Measurements from ENCODE around the gene CD44. TPM values are rescaled to one million over a fixed set of nuclear protein-coding genes. Genes with fewer than 3 reads are reported as not detected.

Gene CD44
- polyA plus RNA-seq, 2 of the 4 experiments (the other 2 are of a cell fraction) = 309 to 585 TPM

DNA sequence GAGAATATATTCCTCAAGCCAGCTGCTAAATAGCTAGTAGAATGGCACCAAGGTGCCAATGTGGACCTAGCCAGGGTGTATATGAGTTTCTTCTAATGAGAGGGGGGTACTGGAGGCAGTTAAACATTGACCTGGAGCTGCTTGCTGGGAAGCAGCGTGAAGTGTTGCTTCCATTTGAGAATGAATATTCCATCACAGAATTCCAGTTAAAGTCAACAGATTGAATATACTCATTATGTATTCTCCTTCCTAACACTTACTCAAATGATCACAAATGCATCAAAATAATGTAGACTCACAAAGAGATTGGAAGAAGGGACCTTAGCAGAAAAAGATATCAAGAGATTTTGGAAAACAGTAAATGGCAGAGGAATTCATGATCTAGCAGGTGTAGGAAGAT, 102.1 kb downstream of the CD44 start (continued):
- TF ChIP-seq HOXB13 (CRISPR knock-in tag; IDR thresholded peaks at IDR 0.05; ENCODE audit: low read depth) = no peak
- no peak for TF ChIP-seq EHMT2 (IDR thresholded peaks at IDR 0.05; ENCODE audit: low read depth)
- no peak for TF ChIP-seq PHF8 (IDR thresholded peaks at IDR 0.05; ENCODE audit: borderline replicate concordance, low read depth)
- TF ChIP-seq, protein P1, sequence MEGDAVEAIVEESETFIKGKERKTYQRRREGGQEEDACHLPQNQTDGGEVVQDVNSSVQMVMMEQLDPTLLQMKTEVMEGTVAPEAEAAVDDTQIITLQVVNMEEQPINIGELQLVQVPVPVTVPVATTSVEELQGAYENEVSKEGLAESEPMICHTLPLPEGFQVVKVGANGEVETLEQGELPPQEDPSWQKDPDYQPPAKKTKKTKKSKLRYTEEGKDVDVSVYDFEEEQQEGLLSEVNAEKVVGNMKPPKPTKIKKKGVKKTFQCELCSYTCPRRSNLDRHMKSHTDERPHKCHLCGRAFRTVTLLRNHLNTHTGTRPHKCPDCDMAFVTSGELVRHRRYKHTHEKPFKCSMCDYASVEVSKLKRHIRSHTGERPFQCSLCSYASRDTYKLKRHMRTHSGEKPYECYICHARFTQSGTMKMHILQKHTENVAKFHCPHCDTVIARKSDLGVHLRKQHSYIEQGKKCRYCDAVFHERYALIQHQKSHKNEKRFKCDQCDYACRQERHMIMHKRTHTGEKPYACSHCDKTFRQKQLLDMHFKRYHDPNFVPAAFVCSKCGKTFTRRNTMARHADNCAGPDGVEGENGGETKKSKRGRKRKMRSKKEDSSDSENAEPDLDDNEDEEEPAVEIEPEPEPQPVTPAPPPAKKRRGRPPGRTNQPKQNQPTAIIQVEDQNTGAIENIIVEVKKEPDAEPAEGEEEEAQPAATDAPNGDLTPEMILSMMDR (IDR thresholded peaks at IDR 0.05) = no peak
- no peak for TF ChIP-seq POLR2A (IDR thresholded peaks at IDR 0.05; ENCODE audit: low read length)

DNA sequence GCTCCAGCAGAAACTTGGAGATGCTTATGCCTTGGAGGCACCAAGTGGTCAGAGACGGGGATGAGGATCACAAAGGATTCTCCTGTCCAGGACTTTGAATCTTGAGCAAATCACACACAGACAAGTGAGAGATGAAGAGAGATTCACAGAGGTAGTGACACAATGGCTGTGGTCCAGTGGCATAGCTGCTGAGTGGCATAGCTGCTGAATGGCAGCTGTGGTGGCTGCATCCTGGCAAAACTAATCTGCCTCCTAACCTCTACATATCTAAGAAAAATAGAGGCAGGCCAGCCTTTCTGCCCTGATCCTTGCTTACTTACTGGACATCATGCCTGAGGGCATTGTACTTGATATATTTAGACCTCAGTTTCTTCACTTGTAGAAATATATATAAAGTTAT, 102.6 kb downstream of the CD44 start:
- 55% methylated on average over 1 of the region's 1 CpG for WGBS (ENCODE audit: missing lambda C conversion rate)
- H3K9me3 ChIP-seq = no peaks in the 10 kb centered on the region
- no peaks in the 10 kb centered on the region; the same call in 2 of the 3 replicates for H3K4me1 ChIP-seq
- ChIA-PET CTCF (interaction anchor here (0.6 kb wide), 1 partner anchor 20 kb away, joined by 4 read pairs; no protein-coding TSS in a partner anchor), POLR2A (no interaction called here)
- H3K4me3 ChIP-seq = no peak overlapping the region
- FAIRE-seq (no peak), DNase-seq (ENCODE audit: low read depth in 1 of 2, low spot score in 1 of 2) (no peak), ATAC-seq (no peak)
- no peak overlapping the region; a peak in 1 of 6 replicates for H3K27ac ChIP-seq
- H3K4me2 ChIP-seq = no peak overlapping the region
- TF ChIP-seq SREBF2 (IDR thresholded peaks at IDR 0.05) = no peak
- TF ChIP-seq JUNB (IDR thresholded peaks at IDR 0.05) = no peak
- TF ChIP-seq, protein P2, sequence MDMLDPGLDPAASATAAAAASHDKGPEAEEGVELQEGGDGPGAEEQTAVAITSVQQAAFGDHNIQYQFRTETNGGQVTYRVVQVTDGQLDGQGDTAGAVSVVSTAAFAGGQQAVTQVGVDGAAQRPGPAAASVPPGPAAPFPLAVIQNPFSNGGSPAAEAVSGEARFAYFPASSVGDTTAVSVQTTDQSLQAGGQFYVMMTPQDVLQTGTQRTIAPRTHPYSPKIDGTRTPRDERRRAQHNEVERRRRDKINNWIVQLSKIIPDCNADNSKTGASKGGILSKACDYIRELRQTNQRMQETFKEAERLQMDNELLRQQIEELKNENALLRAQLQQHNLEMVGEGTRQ (IDR thresholded peaks at IDR 0.05) = no peak
- TF ChIP-seq FOSB (CRISPR knock-in tag; IDR thresholded peaks at IDR 0.05) = no peak
- TF ChIP-seq POLR2AphosphoS2 (conservative IDR thresholded peaks at IDR 0.05; ENCODE audit: low read length) = no peak
- no peak for TF ChIP-seq CEBPB (IDR thresholded peaks at IDR 0.05)
- no peak for TF ChIP-seq PHF8 (IDR thresholded peaks at IDR 0.05; ENCODE audit: borderline replicate concordance, low read depth)
- TF ChIP-seq CHD2 (IDR thresholded peaks at IDR 0.05; ENCODE audit: low read length, partially characterized antibody) = no peak
- TF ChIP-seq POLR2A (IDR thresholded peaks at IDR 0.05; ENCODE audit: low read length) = no peak
- TF ChIP-seq JUN (IDR thresholded peaks at IDR 0.05) = no peak
- no peak for TF ChIP-seq EHMT2 (IDR thresholded peaks at IDR 0.05; ENCODE audit: low read depth)
- TF ChIP-seq, protein P3, sequence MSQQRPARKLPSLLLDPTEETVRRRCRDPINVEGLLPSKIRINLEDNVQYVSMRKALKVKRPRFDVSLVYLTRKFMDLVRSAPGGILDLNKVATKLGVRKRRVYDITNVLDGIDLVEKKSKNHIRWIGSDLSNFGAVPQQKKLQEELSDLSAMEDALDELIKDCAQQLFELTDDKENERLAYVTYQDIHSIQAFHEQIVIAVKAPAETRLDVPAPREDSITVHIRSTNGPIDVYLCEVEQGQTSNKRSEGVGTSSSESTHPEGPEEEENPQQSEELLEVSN (IDR thresholded peaks at IDR 0.05; ENCODE audit: borderline replicate concordance, low read depth) = no peak
- no peak for TF ChIP-seq NR3C1 (IDR thresholded peaks at IDR 0.05)
- TF ChIP-seq FOXS1 (CRISPR knock-in tag; IDR thresholded peaks at IDR 0.05) = no peak
- no peak for TF ChIP-seq TFCP2L1 (CRISPR knock-in tag; IDR thresholded peaks at IDR 0.05)
- TF ChIP-seq CBX2 (IDR thresholded peaks at IDR 0.05; ENCODE audit: borderline replicate concordance, low read depth) = no peak

DNA sequence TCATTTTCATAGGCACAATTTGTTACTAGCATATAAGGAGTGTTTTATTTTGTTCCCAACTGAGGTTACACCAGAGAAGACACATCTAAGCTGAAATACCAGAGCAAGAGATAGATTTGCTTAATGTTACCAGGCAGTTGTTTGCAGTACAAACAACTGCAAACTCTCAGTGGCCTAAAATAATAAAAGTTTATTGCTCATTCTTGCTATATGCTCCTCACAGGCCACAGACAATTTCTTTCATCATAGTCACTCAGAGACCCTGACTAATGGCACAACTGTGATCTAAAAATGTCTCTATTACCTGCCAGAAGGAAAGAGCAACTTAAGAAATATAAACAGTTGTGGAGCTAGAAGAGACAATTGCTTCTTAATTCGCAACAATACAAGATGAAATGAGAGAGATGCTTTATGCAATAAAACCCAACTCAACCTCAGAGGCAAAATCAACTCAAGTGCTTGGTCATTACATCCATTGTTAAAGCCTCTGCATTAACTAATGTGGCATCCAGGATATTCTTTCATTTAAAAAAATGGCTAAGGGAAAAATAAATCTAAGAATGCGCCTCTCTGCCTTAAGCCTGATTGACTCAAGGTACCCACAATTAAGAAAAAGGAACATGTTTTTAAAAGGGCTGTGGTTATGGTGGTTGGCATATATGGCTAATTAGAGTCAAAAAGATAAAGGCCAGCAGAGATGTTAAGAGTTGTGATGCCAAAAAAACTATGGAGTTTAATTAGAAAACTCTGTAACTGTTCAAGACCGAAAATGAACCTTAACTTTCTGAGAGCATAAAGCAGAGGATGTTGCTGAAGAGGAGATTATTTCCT, 103.7 kb downstream of the CD44 start:
- no peak for DNase-seq (ENCODE audit: low read depth in 1 of 2, low spot score in 1 of 2)
- Histone ChIP-seq H3K4me1 (no peaks in the 10 kb centered on the region), H3K4me3 (no peak overlapping the region), H3K4me2 (no peak overlapping the region), H3K27ac (no peak overlapping the region), H3K9me3 (no peaks in the 10 kb centered on the region)
- ChIA-PET CTCF (interaction anchor here (0.7 kb wide), 1 partner anchor 62 kb away, joined by 3 read pairs; no protein-coding TSS in a partner anchor), POLR2A (no interaction called here)
- ATAC-seq = no peak
- no peak for FAIRE-seq
- WGBS (ENCODE audit: missing lambda C conversion rate) = 85% methylated on average over 3 of the region's 3 CpGs
- TF ChIP-seq HEYL (CRISPR knock-in tag; IDR thresholded peaks at IDR 0.05) (no peak), RNF2 (IDR thresholded peaks at IDR 0.05; ENCODE audit: borderline replicate concordance, low read depth) (no peak), RARB (CRISPR knock-in tag; IDR thresholded peaks at IDR 0.05) (no peak)

All from A549 (cell line).